Ovary (tissue), 3 donors: ENCODE results near the gene ADAMTS8.

Experiments used
- CTCF ChIP-seq, 3 donors: fragments of 450-650 bp in 2 of 3; fragments of 200-600 bp in 1 of 3; IDR thresholded peaks; one replicate each; pipeline versions ENCODE4 v1.5.1 to v1.8.0; 2016 to 2022; ENCODE audit warnings: antibody characterized with exemption in 3 of 3, mild to moderate bottlenecking in 1 of 3
- POLR2A ChIP-seq: fragments of 450-650 bp; IDR thresholded peaks from one replicate; pipeline ENCODE4 v1.6.1; 2017; ENCODE audit warnings: antibody characterized with exemption, mild to moderate bottlenecking, moderate library complexity
- donor health status: DM: no; HTN: no; CAD: no.

- TF ChIP-seq CTCF (IDR thresholded peaks at IDR 0.05) (no peak), POLR2A (no peak)
These were observed 21.0 kb upstream of the ADAMTS8 start for GRCh38 chr11:130449310-130449990.
